Keratinocyte (primary cell): ENCODE data around the gene CXorf65. TPM values are rescaled to one million over a fixed set of nuclear protein-coding genes. Genes with fewer than 3 reads are reported as not detected.

Experiments used
- DNase-seq: peaks from one replicate; pipeline ENCODE4 v3.0.0-alpha.2; 2011; ENCODE audit warnings: low read depth, missing footprints, low spot score
- FAIRE-seq: peaks from 2 replicates; lab custom pipeline; 2011; peaks lifted over from hg19 to GRCh38; lab: Jason Lieb, UNC
- H2AFZ ChIP-seq: 2 replicates; pipeline ENCODE4 v1.6.0; 2012; ENCODE audit warnings: low read length, control low read depth, inconsistent platforms; ENCODE audit not compliant: control insufficient read depth
- H3K27ac ChIP-seq: 2 replicates; pipeline ENCODE4 v1.5.1; 2011; ENCODE audit warnings: low read length; ENCODE audit not compliant: control insufficient read depth, insufficient read depth
- H3K27me3 ChIP-seq: 3 replicates; pipeline ENCODE4 v1.6.0; 2011; ENCODE audit warnings: low read length; ENCODE audit not compliant: control insufficient read depth, insufficient read depth; ENCODE audit errors: extremely low read depth
- H3K36me3 ChIP-seq, 2 experiments: 2 replicates in 1 of 2; 3 replicates in 1 of 2; pipeline ENCODE4 v1.5.1; 2011; ENCODE audit warnings: low read length in 2 of 2, mild to moderate bottlenecking in 1 of 2; ENCODE audit not compliant: control insufficient read depth in 2 of 2, insufficient read depth in 2 of 2; ENCODE audit errors: extremely low read depth in 1 of 2
- H3K4me1 ChIP-seq: 3 replicates; pipeline ENCODE4 v1.5.1; 2011; ENCODE audit warnings: low read length; ENCODE audit not compliant: control insufficient read depth, insufficient read depth; ENCODE audit errors: extremely low read depth
- H3K4me2 ChIP-seq: 3 replicates; pipeline ENCODE4 v1.6.0; 2011; ENCODE audit warnings: low read depth, low read length; ENCODE audit not compliant: control insufficient read depth, insufficient read depth; ENCODE audit errors: extremely low read depth
- H3K4me3 ChIP-seq, 3 experiments: fragments of 200-600 bp in 1 of 3; sonication (generic) in 1 of 3; 2 replicates in 2 of 3; 3 replicates in 1 of 3; pipeline ENCODE4 v1.5.1; 2011 to 2016; ENCODE audit warnings: low read length in 3 of 3, mild to moderate bottlenecking in 3 of 3, control low read depth in 2 of 3, inconsistent platforms in 1 of 3, low read depth in 1 of 3, mixed read lengths in 1 of 3, mixed run types in 1 of 3, moderate library complexity in 1 of 3; ENCODE audit not compliant: control insufficient read depth in 2 of 3, insufficient read depth in 2 of 3; ENCODE audit errors: extremely low read depth in 1 of 3
- H3K79me2 ChIP-seq: 2 replicates; pipeline ENCODE4 v1.6.0; 2012; ENCODE audit warnings: low read length; ENCODE audit not compliant: control insufficient read depth, insufficient read depth
- H3K9ac ChIP-seq: 3 replicates; pipeline ENCODE4 v1.6.0; 2011; ENCODE audit warnings: low read length; ENCODE audit not compliant: control insufficient read depth, insufficient read depth; ENCODE audit errors: extremely low read depth
- H3K9me1 ChIP-seq: 3 replicates; pipeline ENCODE4 v1.6.0; 2011; ENCODE audit warnings: low read length; ENCODE audit not compliant: control insufficient read depth, insufficient read depth; ENCODE audit errors: extremely low read depth
- H3K9me3 ChIP-seq: 2 replicates; pipeline ENCODE4 v1.5.1; 2012; ENCODE audit warnings: low read depth, low read length; ENCODE audit not compliant: control insufficient read depth
- H4K20me1 ChIP-seq: 3 replicates; pipeline ENCODE4 v1.6.0; 2011; ENCODE audit warnings: low read length; ENCODE audit not compliant: control insufficient read depth, insufficient read depth; ENCODE audit errors: extremely low read depth
- CTCF ChIP-seq, 3 experiments: IDR thresholded peaks in 1 of 3; conservative IDR thresholded peaks in 1 of 3; optimal IDR thresholded peaks in 1 of 3; 2 replicates in 2 of 3; 3 replicates in 1 of 3; pipeline versions ENCODE3 to v1.5.1; 2011; ENCODE audit warnings: low read length in 3 of 3, mild to moderate bottlenecking in 3 of 3, moderate library complexity in 2 of 3, control low read depth in 1 of 3, inconsistent platforms in 1 of 3; ENCODE audit not compliant: insufficient read depth in 2 of 3; ENCODE audit errors: extremely low read depth in 1 of 3
- EZH2 ChIP-seq: IDR thresholded peaks from one replicate; pipeline ENCODE4 v1.6.1; 2012; ENCODE audit warnings: inconsistent platforms, mild to moderate bottlenecking, low read length, moderate library complexity
- dilution Hi-C: fragments of 300-500 bp; cut with MboI; formaldehyde crosslinking; loops from one replicate; pipeline ENCODE4 v1.7.0; 2020; ENCODE audit warnings: low sequenced_read_pairs; ENCODE audit not compliant: extremely low pct_ligation_motif_present
- polyA plus RNA-seq, 5 experiments: library from polyadenylated mRNA; depleted of rRNA in 3 of 5; stranded (reverse) in 3 of 5; stranded (forward) in 1 of 5; unstranded in 1 of 5; fragments of >200 nt; gene quantifications; 1 replicate in 1 of 5; 2 replicates in 3 of 5; 3 replicates in 1 of 5; pipeline versions ENCODE4 v1.2.1 to v1.2.3, GENCODE V29; 2011 to 2012; ENCODE audit warnings: missing spikeins in 2 of 5, low read depth in 1 of 5, low replicate concordance in 1 of 5

The CXorf65 gene
- polyA plus RNA-seq, 1 donor (not counting 4 experiments of a cell fraction or from before 2014, with no cell fraction given): not detected

- Histone ChIP-seq H4K20me1 (no peaks in the 10 kb centered on the region), H3K9ac (no peak overlapping the region), H3K9me3 (no peaks in the 10 kb centered on the region), H3K4me2 (no peak overlapping the region), H3K4me1 (no peaks in the 10 kb centered on the region), H2AFZ (no peak overlapping the region), H3K36me3 (peaks cover 4 to 8% of the 10 kb centered on the region in 2 experiments), H3K9me1 (no peaks in the 10 kb centered on the region), H3K79me2 (no peaks in the 10 kb centered on the region), H3K27ac (no peak overlapping the region), H3K27me3 (no peaks in the 10 kb centered on the region), H3K4me3 (no peak overlapping the region)
- FAIRE-seq: no peak
- no peak for TF ChIP-seq CTCF (optimal IDR thresholded peaks at IDR 0.05 in 1 of 3, IDR thresholded peaks at IDR 0.05 in 1 of 3, conservative IDR thresholded peaks at IDR 0.05 in 1 of 3; ENCODE audit: extremely low read depth in 1 of 3, insufficient read depth in 2 of 3, low read length in 3 of 3)
- TF ChIP-seq EZH2: no peak
- dilution Hi-C loops: no loop called here
- DNase-seq: no peak
Measured at GRCh38 chrX:71140440-71140839, 33.9 kb upstream of the CXorf65 start.

- Histone ChIP-seq H3K27me3 (no peaks in the 10 kb centered on the region), H3K4me2 (no peak overlapping the region), H3K9ac (no peak overlapping the region), H4K20me1 (no peaks in the 10 kb centered on the region), H3K4me3 (no peak overlapping the region), H3K4me1 (no peaks in the 10 kb centered on the region), H2AFZ (no peak overlapping the region), H3K79me2 (no peaks in the 10 kb centered on the region), H3K9me1 (no peaks in the 10 kb centered on the region), H3K27ac (no peak overlapping the region), H3K36me3 (peaks cover 12 to 21% of the 10 kb centered on the region in 2 experiments), H3K9me3 (no peaks in the 10 kb centered on the region)
- TF ChIP-seq EZH2 (no peak), CTCF (optimal IDR thresholded peaks at IDR 0.05 in 1 of 3, IDR thresholded peaks at IDR 0.05 in 1 of 3, conservative IDR thresholded peaks at IDR 0.05 in 1 of 3; ENCODE audit: extremely low read depth in 1 of 3, insufficient read depth in 2 of 3, low read length in 3 of 3) (no peak)
- dilution Hi-C loops: no loop called here
- DNase-seq (no peak), FAIRE-seq (no peak)
Measured at GRCh38 chrX:71131510-71131909, 25.0 kb upstream of the CXorf65 start.
